ENCODE results near the gene MRPS23.

The MRPS23 gene

GRCh38 chr17:57849874-57850754, at the start of gene MRPS23:
TSS of gene MRPS23 (minus strand) at chr17:57850044. CDS start at chr17:57850010, 34 bp downstream.
- Histone ChIP-seq H3K27ac (ENCODE audit: low read depth, low read length) (peak within 1 kb of the TSS; percentile 86), H3K4me1 (ENCODE audit: insufficient read depth, low read length) (peaks cover 47% of the 10 kb centered on the region), H3K36me3 (ENCODE audit: insufficient read depth, low read length) (peaks cover 5% of the 10 kb centered on the region), H3K27me3 (ENCODE audit: control insufficient read depth in 1 of 2, insufficient read depth in 2 of 2, low read length in 2 of 2) (no peaks in the 10 kb centered on the region), H3K9me3 (ENCODE audit: low read length) (no peaks in the 10 kb centered on the region), H3K4me3 (ENCODE audit: low read depth in 1 of 2, low read length in 2 of 2) (peak within 1 kb of the TSS; percentile 94 to 100), H3K9ac (ENCODE audit: low read length) (peak within 1 kb of the TSS; percentile 50)

DNA sequence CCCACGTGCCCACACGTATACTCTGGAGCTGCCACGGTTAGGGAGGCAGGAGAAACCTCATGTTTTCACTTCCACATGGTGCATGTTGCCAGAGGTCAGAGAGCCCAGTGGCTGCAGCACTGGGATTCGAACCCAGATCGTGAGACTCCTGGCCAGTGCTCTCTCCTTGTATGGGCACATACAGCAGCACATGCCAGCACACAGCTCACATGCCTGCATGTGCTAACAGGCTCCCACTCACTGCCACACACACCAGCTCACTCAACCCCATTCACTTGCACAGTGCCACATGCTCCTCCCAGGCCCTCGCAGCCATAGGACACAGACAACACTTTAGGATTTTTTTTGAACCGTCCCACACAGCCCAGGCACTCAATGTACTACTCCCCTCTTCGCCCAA, 49.5 kb upstream of the MRPS23 start:
- Histone ChIP-seq H3K4me1 (ENCODE audit: insufficient read depth, low read length) (peaks cover 87% of the 10 kb centered on the region), H3K9ac (ENCODE audit: low read length) (peak overlapping the region; percentile 39), H3K4me3 (ENCODE audit: low read depth in 1 of 2, low read length in 2 of 2) (no peak overlapping the region), H3K36me3 (ENCODE audit: insufficient read depth, low read length) (no peaks in the 10 kb centered on the region), H3K9me3 (ENCODE audit: low read length) (no peaks in the 10 kb centered on the region), H3K27ac (ENCODE audit: low read depth, low read length) (peak overlapping the region; percentile 94), H3K27me3 (ENCODE audit: control insufficient read depth in 1 of 2, insufficient read depth in 2 of 2, low read length in 2 of 2) (no peaks in the 10 kb centered on the region)

DNA sequence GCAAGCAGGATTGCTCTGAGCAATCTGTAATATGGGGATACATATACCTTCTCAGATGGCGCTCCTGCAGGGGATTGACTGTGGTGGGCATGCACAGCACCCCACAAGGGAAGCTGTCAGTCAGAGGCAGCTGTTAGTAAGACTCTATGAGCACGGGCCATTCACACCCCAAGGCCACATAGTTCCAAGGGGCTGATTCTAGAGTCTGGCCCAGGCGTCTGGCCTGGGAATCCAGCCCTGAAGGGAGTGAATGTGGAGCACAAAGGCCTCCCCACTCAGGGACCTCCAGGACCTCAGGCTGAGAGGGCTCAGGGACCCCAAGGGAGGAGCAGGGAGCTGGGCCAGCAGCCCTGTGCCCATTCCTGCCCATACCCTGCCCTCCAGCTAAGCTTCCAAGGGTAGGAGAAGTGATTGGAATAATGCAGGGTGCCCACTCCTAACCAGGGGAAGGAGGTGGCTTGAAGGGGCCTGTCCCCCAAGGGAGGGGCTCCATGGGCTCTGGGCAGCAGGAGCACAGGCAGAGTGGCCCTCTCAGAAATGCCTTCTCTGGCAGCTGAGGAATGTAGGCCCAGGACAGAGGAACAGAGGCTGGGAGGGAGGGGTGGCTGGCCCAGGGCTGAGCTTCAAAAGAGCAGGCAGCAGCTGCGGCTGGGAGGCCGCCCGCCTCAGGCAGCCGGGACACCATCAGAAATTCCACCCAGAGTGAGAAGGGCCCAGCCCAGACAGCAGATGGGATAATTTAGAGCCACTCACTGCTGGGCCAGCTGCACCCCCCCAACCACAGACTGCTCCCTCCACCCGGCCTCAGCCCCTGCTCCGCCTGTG, 48.9 kb upstream of the MRPS23 start:
- H3K9me3 ChIP-seq (ENCODE audit: low read length), result no peaks in the 10 kb centered on the region
- H3K4me3 ChIP-seq (ENCODE audit: low read depth in 1 of 2, low read length in 2 of 2), result peak overlapping the region in 1 of 2 donors; percentile 32
- peak overlapping the region; percentile 94 for H3K27ac ChIP-seq (ENCODE audit: low read depth, low read length)
- H3K36me3 ChIP-seq (ENCODE audit: insufficient read depth, low read length), result no peaks in the 10 kb centered on the region
- H3K27me3 ChIP-seq (ENCODE audit: control insufficient read depth in 1 of 2, insufficient read depth in 2 of 2, low read length in 2 of 2), result no peaks in the 10 kb centered on the region
- H3K4me1 ChIP-seq (ENCODE audit: insufficient read depth, low read length), result peaks cover 87% of the 10 kb centered on the region
- peak overlapping the region; percentile 39 for H3K9ac ChIP-seq (ENCODE audit: low read length)

DNA sequence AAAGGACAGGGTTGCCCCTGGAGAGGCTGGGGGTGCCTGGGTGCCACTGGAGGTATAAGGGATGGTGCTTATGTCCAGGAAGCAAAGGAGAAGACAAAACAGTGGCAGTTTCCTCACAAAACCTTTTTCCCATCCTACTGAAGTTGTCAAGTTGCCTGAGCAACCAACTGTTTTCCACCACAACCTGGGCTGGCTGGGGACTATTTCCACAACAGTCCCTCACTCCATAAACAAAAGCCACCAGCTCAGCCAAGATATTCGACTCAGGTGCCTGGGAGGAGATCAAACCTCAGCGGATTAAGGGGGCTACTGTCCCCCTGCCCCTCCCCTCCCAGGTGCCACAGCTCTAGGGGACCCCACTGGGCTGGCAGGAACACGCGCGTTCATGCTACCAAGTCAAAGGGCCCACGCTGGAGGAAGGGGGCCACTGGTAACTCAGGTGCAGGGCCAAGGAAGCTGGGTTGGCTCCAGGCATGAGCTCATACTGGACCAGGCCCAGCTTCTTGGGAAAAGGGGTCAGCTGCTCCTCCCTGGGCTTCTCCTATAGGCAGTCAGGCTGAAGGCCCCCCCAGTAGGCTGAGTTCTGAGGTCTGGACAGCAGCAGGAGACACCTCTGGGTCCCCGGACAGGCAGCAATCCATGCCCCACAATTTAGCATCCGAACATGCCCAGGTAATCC, 45.7 kb upstream of the MRPS23 start:
- no peak overlapping the region for H3K4me3 ChIP-seq (ENCODE audit: low read depth in 1 of 2, low read length in 2 of 2)
- peak overlapping the region; percentile 65 for H3K9ac ChIP-seq (ENCODE audit: low read length)
- peaks cover 90% of the 10 kb centered on the region for H3K4me1 ChIP-seq (ENCODE audit: insufficient read depth, low read length)
- H3K27ac ChIP-seq (ENCODE audit: low read depth, low read length), result peak overlapping the region; percentile 67
- H3K36me3 ChIP-seq (ENCODE audit: insufficient read depth, low read length), result no peaks in the 10 kb centered on the region
- no peaks in the 10 kb centered on the region for H3K9me3 ChIP-seq (ENCODE audit: low read length)
- no peaks in the 10 kb centered on the region for H3K27me3 ChIP-seq (ENCODE audit: control insufficient read depth in 1 of 2, insufficient read depth in 2 of 2, low read length in 2 of 2)

DNA sequence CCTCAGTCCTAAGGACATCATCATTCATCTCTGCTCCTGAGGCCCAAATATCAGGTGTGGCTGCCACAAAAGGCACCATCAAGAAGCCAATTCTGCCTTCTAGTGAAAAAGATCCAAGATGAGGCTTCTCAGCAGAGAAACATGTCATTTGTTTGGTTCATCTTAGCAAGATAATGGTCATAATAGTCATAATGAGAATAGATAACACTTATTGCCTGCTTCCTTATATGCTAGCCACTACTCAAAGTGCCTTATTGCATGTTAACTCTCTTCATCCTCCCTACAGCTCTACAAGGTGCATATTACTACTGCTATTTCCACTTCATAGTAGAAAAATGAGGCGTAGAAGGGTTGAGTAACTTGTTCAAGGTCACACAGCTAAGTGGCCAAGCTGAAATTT, 45.0 kb upstream of the MRPS23 start:
- Histone ChIP-seq H3K4me1 (ENCODE audit: insufficient read depth, low read length) (peaks cover 90% of the 10 kb centered on the region), H3K27me3 (ENCODE audit: control insufficient read depth in 1 of 2, insufficient read depth in 2 of 2, low read length in 2 of 2) (no peaks in the 10 kb centered on the region), H3K27ac (ENCODE audit: low read depth, low read length) (peak overlapping the region; percentile 67), H3K36me3 (ENCODE audit: insufficient read depth, low read length) (no peaks in the 10 kb centered on the region), H3K9me3 (ENCODE audit: low read length) (no peaks in the 10 kb centered on the region), H3K4me3 (ENCODE audit: low read depth in 1 of 2, low read length in 2 of 2) (no peak overlapping the region), H3K9ac (ENCODE audit: low read length) (peak overlapping the region; percentile 65)

DNA sequence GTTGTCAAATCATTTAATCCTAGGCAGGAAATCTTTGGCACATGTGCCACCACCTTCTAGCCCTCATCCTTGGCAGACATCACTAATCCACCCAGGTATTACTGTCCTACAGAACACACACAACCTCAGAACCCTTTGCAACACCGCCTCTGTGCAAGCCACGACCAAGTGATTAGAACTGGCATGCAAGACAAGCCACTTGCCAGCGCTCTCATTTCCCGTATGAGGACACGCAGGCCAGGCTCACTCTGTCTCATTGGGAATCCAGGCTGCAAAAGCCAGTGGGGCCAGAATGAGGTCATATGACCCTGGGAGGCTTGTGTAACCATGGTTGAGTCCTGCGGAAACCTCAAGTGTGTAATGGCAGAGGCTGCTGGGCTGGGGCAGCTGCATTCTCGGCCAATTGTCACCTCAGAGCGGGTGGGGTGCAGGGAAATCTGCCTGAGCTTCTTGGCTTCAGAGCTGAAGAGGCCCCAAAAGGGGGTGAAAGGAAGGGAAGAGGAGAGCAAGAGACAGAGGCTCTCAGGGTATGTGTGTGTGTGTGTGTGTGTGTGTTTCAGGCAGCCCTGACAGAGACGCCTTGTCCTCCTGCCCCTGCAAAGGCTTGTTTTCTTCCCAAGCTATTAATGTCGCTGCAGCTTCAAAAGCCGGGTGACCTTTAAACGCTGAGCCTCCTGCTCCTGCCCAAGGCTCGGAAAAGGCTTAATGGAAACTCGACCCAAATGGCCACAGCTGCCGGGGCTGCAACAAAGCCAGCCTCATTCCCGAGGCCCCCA, 43.2 kb upstream of the MRPS23 start:
- H3K9ac ChIP-seq (ENCODE audit: low read length), result peak overlapping the region; percentile 98
- no peaks in the 10 kb centered on the region for H3K9me3 ChIP-seq (ENCODE audit: low read length)
- peak overlapping the region; percentile 31 to 51 for H3K4me3 ChIP-seq (ENCODE audit: low read depth in 1 of 2, low read length in 2 of 2)
- no peaks in the 10 kb centered on the region for H3K36me3 ChIP-seq (ENCODE audit: insufficient read depth, low read length)
- H3K27me3 ChIP-seq (ENCODE audit: control insufficient read depth in 1 of 2, insufficient read depth in 2 of 2, low read length in 2 of 2), result no peaks in the 10 kb centered on the region
- H3K27ac ChIP-seq (ENCODE audit: low read depth, low read length), result peak overlapping the region; percentile 99
- H3K4me1 ChIP-seq (ENCODE audit: insufficient read depth, low read length), result peaks cover 90% of the 10 kb centered on the region

GRCh38 chr17:57892146-57892819, 42.4 kb upstream of the MRPS23 start:
- no peaks in the 10 kb centered on the region for H3K27me3 ChIP-seq (ENCODE audit: control insufficient read depth in 1 of 2, insufficient read depth in 2 of 2, low read length in 2 of 2)
- no peaks in the 10 kb centered on the region for H3K9me3 ChIP-seq (ENCODE audit: low read length)
- H3K4me1 ChIP-seq (ENCODE audit: insufficient read depth, low read length), result peaks cover 93% of the 10 kb centered on the region
- peak overlapping the region; percentile 99 for H3K27ac ChIP-seq (ENCODE audit: low read depth, low read length)
- H3K9ac ChIP-seq (ENCODE audit: low read length), result peak overlapping the region; percentile 98
- no peaks in the 10 kb centered on the region for H3K36me3 ChIP-seq (ENCODE audit: insufficient read depth, low read length)
- peak overlapping the region in 1 of 2 donors; percentile 51 for H3K4me3 ChIP-seq (ENCODE audit: low read depth in 1 of 2, low read length in 2 of 2)

- H3K4me1 ChIP-seq (ENCODE audit: insufficient read depth, low read length), result peaks cover 89% of the 10 kb centered on the region
These were observed 41.0 kb upstream of the MRPS23 start for GRCh38 chr17:57890857-57891232.

DNA sequence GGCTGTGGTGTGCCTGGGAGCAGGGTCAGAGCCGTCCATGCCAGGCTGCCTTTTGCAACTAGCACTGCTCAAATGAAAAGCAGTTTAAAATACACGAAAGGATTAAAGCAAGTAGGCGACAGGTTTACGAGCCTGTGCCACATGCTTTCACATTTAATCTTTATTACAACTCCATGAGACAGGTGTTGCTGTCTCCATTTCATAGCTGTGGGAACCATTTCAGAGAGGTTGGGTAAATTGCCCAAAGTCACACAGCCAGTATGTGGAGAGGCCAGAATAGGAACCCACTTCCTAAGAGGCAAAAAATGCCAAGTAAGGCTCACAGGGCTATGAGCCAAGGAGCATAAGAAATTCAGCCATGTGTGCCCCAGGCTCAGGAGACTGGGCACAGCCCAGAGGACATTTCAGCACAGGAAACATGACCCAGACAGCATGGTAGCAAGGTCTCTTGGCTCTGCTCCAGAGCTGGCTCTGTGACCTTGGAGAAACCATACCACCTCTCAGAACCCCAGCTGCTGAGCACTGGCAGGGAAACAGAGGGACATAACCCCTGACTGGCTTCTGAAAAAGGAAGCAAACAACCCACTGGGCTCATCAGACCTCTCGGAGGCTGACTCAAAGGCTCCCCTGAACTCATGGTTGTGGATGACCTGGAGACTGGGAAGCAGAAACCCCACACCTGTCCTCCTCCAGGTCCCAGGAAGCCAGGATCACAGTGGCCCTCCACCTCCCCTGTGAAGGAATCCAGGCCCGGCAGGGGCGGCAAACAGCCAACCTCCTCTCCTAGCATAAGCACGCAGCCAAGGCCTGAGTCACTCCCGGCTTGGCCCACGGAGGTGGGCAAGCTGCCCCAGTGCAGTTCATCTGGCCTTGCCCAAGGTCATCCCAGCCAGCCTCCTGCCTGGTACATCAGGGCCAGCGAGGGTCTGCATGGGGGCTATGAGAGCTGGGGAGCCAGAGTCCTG, 40.3 kb upstream of the MRPS23 start:
- H3K9ac ChIP-seq (ENCODE audit: low read length), result peak overlapping the region; percentile 65
- H3K4me3 ChIP-seq (ENCODE audit: low read depth in 1 of 2, low read length in 2 of 2), result peak overlapping the region in 1 of 2 donors; percentile 7
- H3K27ac ChIP-seq (ENCODE audit: low read depth, low read length), result peak overlapping the region; percentile 99
- H3K36me3 ChIP-seq (ENCODE audit: insufficient read depth, low read length), result peaks cover 1% of the 10 kb centered on the region
- no peaks in the 10 kb centered on the region for H3K9me3 ChIP-seq (ENCODE audit: low read length)
- no peaks in the 10 kb centered on the region for H3K27me3 ChIP-seq (ENCODE audit: control insufficient read depth in 1 of 2, insufficient read depth in 2 of 2, low read length in 2 of 2)
- peaks cover 83% of the 10 kb centered on the region for H3K4me1 ChIP-seq (ENCODE audit: insufficient read depth, low read length)

More at GRCh38 chr17:57890857-57891232, 41.0 kb upstream of the MRPS23 start:
- no peaks in the 10 kb centered on the region for H3K36me3 ChIP-seq (ENCODE audit: insufficient read depth, low read length)
- no peak overlapping the region for H3K4me3 ChIP-seq (ENCODE audit: low read depth in 1 of 2, low read length in 2 of 2)
- peak overlapping the region; percentile 37 for H3K9ac ChIP-seq (ENCODE audit: low read length)
- H3K27me3 ChIP-seq (ENCODE audit: control insufficient read depth in 1 of 2, insufficient read depth in 2 of 2, low read length in 2 of 2), result no peaks in the 10 kb centered on the region
- H3K9me3 ChIP-seq (ENCODE audit: low read length), result no peaks in the 10 kb centered on the region
- H3K27ac ChIP-seq (ENCODE audit: low read depth, low read length), result peak overlapping the region; percentile 99

Measured in muscle layer of colon (tissue), 2 donors.